ENCODE measurements around the gene CNN3.

The CNN3 gene

DNA sequence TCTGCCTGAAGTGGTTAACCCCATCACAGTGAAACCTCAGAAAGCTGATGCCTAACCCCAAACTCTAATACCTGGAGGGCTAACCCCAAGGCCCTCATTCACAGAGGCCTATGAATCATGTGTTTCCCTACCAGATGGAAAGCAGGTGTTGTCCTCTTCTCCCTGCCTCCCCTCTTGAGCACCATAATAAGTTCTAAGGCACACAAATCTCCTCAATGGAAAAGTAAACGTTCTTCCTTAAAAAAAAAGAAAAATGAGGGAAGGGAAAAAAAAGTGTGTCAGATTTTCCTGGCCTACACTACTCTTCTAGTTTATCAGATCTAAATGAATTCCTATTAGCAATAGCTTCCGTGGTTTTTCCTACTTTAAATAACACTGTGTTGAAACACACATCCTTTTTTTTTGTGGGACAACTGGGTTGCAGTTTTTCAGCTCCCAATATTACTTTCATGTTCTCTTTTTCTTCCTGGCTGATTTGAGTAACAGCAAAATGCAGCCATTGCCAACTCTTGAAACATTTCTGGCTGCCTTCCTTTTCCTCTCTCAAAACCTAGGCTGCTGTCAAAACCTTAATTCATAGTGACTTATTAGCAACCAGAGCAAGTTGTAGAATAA lies 63.5 kb downstream of the CNN3 start:
- DNase-seq (ENCODE audit: extremely low spot score, insufficient read length, low read depth) (no peak), FAIRE-seq (no peak)

DNA sequence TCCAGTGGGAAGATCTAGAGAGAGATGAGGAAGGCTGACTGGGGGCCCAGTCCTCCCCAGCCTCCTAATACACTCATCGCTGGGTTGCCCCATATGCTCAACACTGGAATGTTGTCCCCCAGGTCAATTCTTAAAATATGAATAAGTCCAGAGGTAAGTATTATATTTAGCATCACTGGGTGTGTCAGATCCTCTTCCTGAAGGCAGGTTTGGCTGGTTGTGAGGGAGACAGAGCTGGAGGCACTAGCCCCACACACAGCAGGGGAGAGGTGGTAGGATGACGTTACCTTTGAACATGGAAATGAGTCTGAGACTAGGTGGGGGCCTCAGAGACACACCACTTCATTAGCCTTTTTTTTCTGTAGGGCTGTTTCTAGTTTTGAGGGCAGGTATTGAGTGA lies 64.2 kb downstream of the CNN3 start:
- no peak for FAIRE-seq
- no peak for DNase-seq (ENCODE audit: extremely low spot score, insufficient read length, low read depth)

DNA sequence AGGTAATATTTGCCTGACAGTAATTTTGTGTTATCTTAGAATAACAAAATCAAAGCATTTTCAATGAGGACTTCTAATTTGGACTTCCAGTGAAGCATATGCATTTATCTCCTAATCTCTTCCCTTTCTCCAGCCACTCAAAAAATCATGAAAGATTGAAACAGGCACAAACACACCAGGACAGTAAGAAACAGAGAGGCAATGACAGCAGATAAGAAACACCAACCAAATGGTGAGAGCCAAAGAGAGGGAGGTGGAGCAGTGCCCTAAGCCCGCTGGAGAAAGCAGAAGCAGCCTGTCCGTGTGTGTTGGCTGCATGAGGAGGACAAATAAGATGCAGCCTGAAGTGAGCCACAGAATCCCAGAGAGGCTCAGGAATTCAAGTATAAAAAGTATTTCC lies 67.7 kb downstream of the CNN3 start:
- no peak for FAIRE-seq
- no peak for DNase-seq (ENCODE audit: extremely low spot score, insufficient read length, low read depth)

DNA sequence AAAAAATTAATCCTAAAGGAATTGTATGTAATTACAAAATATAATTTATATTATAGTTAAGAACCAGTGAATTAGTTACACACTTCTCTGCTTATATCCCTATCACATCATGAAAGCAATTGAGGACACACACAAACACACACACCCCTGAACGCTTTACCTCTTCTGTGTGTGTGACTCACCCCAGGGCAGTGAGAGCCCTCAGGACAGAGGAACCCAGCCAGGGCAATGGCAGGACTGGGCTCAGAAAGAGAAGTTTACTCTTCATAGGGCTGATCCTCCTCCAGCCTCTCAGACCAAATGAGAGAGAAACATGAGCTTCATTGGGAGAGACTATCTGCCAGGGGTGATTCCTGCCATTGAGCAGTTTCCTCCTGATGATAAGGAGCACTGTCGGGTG lies 68.6 kb downstream of the CNN3 start:
- DNase-seq (ENCODE audit: extremely low spot score, insufficient read length, low read depth) (no peak), FAIRE-seq (no peak)

DNA sequence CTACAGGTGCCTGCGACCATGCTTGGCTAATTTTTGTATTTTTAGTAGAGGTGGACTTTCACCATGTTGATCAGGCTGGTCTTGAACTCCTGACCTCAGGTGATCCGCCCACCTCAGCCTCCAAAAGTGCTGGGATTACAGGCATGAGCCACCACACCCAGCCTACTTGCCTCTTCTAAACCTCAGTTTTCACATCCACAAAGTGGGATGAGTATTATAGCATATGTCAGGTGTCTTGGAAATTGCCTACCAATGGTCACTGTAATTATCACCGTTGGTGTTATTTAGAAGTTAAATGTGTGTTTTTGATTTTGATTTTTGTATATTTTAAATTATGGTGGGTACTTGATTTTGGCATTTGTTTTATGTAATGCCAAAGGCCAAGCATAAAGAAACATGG lies 70.0 kb downstream of the CNN3 start:
- FAIRE-seq, result no peak
- DNase-seq (ENCODE audit: extremely low spot score, insufficient read length, low read depth), result no peak

DNA sequence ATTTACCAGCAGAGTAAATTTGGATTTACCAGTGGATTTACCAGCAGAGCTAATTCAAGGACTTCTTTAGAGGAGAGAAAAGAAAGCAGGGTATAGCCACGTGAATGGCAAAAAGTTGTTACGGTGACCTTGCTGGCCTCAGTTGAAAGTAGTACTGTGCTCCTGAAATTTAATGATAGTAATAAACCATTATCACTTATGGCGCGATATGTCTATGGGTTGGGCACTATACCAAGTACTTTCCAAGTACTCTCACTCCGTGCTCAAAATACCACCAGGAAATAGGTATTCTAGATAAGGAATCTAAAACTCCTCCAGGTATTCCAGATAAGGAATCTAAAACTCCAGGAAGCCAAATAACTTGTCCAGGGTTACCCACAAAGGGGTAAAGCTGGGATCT lies 70.9 kb downstream of the CNN3 start:
- FAIRE-seq (no peak), DNase-seq (ENCODE audit: extremely low spot score, insufficient read length, low read depth) (no peak)

DNA sequence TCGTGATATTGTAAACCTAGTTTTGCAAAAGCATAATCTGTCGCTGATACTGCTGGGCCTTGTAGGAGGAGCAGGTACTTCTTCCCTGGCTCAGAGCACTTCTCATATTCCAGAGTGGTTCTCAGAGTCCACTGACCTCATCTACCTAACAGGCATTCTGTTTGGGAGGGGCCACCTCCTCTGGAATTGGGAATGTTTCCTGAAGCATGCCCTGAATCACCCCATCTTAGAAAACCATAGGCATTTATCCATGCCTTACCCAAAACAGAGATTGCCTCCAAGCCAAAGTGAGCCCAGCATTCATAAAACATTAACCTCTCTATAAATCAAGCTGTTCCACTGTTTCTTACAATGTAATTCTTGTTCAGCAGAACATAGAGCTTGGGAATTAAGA lies 71.6 kb downstream of the CNN3 start:
- no peak for DNase-seq (ENCODE audit: extremely low spot score, insufficient read length, low read depth)
- no peak for FAIRE-seq

DNA sequence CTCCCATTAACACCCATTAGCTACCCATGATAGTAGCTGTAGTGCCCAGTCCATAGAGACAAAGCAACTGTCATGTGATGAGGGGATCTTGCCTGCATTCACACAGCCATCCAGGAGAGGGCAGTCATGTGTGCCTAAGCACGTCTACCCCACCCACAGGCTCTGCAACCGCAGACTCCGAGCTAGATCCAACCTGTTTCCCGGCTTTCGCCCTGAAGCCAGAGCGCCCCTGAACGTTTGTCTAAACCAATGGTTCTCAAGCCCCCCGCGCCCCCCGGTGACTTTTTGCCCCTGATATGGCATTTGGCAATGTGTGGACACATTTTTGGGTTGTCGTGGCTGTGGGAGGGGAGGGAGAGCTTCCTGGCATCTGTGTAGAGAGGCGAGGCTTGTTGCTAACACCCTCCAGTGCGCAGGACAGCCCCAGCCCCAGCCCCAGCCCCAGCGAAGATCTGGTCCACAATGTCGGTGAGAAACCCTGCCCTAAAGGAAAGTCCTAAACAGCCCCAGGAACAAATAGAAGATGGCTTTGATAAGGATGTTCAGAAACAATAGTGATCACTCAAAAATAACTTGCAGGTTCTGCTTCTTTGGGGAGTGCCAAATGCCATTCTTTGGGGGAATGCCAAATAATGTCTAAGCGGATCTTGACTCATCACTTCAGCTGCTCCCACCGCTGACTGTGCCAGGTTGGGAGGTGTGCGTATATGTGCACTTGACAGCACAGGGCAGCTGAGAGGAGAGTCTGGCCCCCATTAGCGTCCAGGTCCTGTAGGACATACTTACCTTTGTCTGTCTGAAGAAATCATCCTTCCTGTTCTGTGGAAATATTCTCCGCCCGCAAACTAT lies 72.2 kb downstream of the CNN3 start:
- DNase-seq (ENCODE audit: extremely low spot score, insufficient read length, low read depth), result peak; percentile 69
- peak; percentile 96 for FAIRE-seq

DNA sequence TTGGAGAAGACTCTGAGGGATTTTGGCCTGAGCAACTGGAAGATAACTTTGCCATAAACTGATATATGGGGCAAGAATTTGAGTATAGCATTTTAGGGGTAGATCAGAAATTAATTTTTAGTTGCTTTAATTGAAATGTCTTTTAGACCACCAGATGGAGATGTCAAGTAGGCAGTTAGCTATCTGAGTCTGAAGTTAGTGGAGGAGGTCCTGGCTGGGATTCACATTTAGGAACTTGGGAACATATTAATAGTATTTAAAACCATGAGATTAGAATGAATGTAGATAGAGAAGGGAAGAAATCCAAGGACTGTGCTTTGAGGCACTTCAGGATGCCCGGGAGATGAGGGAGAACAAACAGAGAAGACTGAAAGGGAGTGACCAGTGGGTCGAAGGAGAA lies 74.1 kb downstream of the CNN3 start:
- FAIRE-seq, result no peak
- DNase-seq (ENCODE audit: extremely low spot score, insufficient read length, low read depth), result no peak

DNA sequence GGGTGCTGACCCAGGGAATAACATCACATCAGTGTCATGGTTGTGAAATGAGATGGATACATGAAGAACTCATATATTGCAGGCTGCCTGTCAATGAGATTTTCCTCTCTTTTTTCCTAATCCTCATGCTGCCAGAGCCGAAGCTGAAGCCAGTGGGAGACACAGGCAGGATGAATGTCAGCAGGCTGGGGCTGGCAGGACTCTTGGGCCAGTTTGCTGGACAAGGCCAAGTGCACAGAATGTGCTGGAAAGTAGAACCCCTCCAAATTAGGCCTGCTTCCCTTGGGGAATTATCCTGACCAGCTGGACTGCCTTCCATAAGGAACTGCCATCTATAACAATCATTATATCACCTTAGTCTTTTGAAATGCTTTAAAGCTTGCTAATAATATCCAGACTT lies 75.3 kb downstream of the CNN3 start:
- DNase-seq (ENCODE audit: extremely low spot score, insufficient read length, low read depth), result no peak
- no peak for FAIRE-seq
